Small intestine (tissue), 7 donors: ENCODE measurements around the gene ZNF892. TPM values are rescaled to one million over a fixed set of nuclear protein-coding genes. Genes with fewer than 3 reads are reported as not detected.
"Not testable (repeated sequence)": the region's sequence is repeated elsewhere in the genome, so short reads cannot be mapped to it uniquely, and the experiment has no call there.

Experiments used
- DNase-seq, 2 donors: peaks; one replicate each; pipeline versions ENCODE4 v3.0.0 to v3.0.0-alpha.2; 2013
- FAIRE-seq: peaks from 2 replicates; lab custom pipeline; 2012; peaks lifted over from hg19 to GRCh38; lab: Jason Lieb, UNC
- H3K27ac ChIP-seq, 3 donors: one replicate each; pipeline ENCODE4 v1.5.1; 2013; ENCODE audit warnings: low read length in 2 of 3, mild to moderate bottlenecking in 2 of 3, control low read depth in 1 of 3, inconsistent platforms in 1 of 3, low read depth in 1 of 3, moderate library complexity in 1 of 3
- H3K27me3 ChIP-seq, 3 donors: one replicate each; pipeline ENCODE4 v1.6.1; 2013; ENCODE audit warnings: low read length in 3 of 3, inconsistent platforms in 1 of 3; ENCODE audit not compliant: control insufficient read depth in 3 of 3, insufficient read depth in 3 of 3
- H3K36me3 ChIP-seq, 3 donors: one replicate each; pipeline ENCODE4 v1.6.1; 2013; ENCODE audit warnings: low read length in 3 of 3, inconsistent platforms in 1 of 3, low read depth in 1 of 3, mild to moderate bottlenecking in 1 of 3, moderate library complexity in 1 of 3; ENCODE audit not compliant: control insufficient read depth in 3 of 3, insufficient read depth in 2 of 3
- H3K4me1 ChIP-seq, 3 donors: one replicate each; pipeline ENCODE4 v1.6.1; 2013; ENCODE audit warnings: low read length in 2 of 3, inconsistent platforms in 1 of 3, low read depth in 1 of 3, mild to moderate bottlenecking in 1 of 3, moderate library complexity in 1 of 3; ENCODE audit not compliant: control insufficient read depth in 3 of 3, insufficient read depth in 2 of 3
- H3K4me3 ChIP-seq, 3 donors: one replicate each; pipeline ENCODE4 v1.5.1; 2013; ENCODE audit warnings: low read length in 3 of 3, control low read depth in 1 of 3, inconsistent platforms in 1 of 3, low read depth in 1 of 3, mild to moderate bottlenecking in 1 of 3, moderate library complexity in 1 of 3
- H3K9me3 ChIP-seq, 2 donors: one replicate each; pipeline ENCODE4 v1.6.1; 2013; ENCODE audit warnings: low read depth in 1 of 2, low read length in 1 of 2; ENCODE audit not compliant: control insufficient read depth in 2 of 2, insufficient read depth in 1 of 2
- WGBS, 3 donors: extraction: QIAGEN DNeasy Blood & Tissue Kit; methylation state at CpG; one replicate each; pipeline ENCODE4 v1.1.7; 2013; 5-methylcytosine and 5-hydroxymethylcytosine counted together
- polyA plus RNA-seq, 4 donors: library from polyadenylated mRNA; stranded (reverse) in 3 of 4; unstranded in 1 of 4; fragments of 200-250 nt in 3 of 4; fragments of 120-200 nt in 1 of 4; gene quantifications; one replicate each; pipeline versions ENCODE4 v1.2.1 to v1.2.3, GENCODE V29; 2013
- donor health status: healthy with polysubstance abuse.
- donor health status: control.
- donor health status: control.
- donor health status: Bipolar disorder and iron deficiency.
- donor health status: healthy.

ZNF892 gene
- polyA plus RNA-seq, 4 donors, result 0.66 to 1.2 TPM; not detected in 2

DNA sequence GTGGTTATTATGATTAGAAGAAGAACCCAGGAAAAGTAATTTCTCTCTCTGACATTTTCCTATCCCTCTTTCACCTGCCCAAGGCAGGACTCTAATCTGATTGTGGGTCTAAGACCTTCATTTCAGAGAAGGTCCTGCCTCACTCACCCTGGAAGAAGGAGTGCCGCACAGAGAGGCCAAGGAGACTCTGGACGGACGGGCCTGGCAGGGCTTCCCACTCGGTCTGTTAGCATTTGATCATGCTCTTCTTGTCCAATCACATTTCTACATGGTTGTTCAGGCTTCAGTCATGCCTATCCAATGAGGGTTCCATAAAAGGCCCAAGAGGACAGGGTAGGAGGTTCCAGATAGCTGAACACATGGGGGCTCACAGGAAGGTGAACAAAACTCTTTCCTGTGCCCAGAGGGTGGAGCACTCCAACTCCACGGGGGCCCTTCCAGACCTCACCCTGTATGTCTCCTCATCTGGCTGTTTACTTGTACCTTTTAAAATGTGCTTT is 27.0 kb downstream of the ZNF892 start:
- no peaks in the 10 kb centered on the region for H3K9me3 ChIP-seq
- H3K36me3 ChIP-seq, result no peaks in the 10 kb centered on the region
- DNase-seq, result no peak
- H3K4me1 ChIP-seq, result no peaks in the 10 kb centered on the region
- no peak for FAIRE-seq
- WGBS, 3 donors, result 84 to 88% (median 88%) methylated on average over 5 of the region's 5 CpGs
- H3K27ac ChIP-seq, result no peak overlapping the region
- no peaks in the 10 kb centered on the region for H3K27me3 ChIP-seq
- no peak overlapping the region for H3K4me3 ChIP-seq

DNA sequence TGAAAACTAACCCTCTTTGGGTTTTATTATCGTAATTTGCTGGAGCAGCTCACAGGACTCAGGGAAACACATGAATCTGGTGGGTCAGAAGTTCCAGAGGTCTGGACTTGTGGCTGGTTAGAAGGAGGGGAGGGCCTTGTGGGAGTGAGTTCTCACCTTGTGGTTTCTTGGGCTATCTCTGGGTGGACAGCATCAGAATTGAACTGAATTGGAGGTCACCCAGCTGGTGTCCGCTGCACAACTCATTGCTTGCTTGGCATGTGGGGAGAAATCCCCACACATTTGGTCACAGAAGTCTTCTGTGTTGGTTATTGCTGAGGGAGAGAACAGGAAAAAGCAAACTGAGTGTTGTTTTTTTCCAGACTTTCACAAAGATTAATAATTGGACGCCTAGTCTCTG is 27.5 kb downstream of the ZNF892 start:
- 92 to 98% (median 95%) methylated on average over 3 of the region's 3 CpGs for WGBS, 3 donors
- Histone ChIP-seq H3K4me1 (no peaks in the 10 kb centered on the region), H3K36me3 (no peaks in the 10 kb centered on the region), H3K27me3 (no peaks in the 10 kb centered on the region), H3K4me3 (no peak overlapping the region), H3K27ac (no peak overlapping the region), H3K9me3 (no peaks in the 10 kb centered on the region)
- FAIRE-seq, result no peak
- no peak for DNase-seq

DNA sequence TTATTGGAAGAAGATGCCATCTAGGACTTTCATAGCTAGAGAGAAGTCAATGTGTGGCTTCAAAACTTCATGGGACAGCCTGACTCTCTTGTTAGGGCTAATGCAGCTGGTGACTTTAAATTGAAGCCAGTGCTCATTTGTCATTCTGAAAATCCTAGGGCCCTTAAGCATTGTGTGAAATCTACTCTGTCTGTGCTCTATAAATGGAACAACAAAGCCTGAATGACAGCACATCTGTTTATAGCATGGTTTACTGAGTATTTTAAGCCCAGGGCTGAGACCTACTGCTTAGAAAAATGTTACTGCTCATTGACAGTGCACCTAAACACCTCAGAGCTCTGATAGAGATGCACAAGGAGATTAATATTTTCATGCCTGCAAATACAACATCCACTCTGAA is 30.8 kb downstream of the ZNF892 start:
- H3K36me3 ChIP-seq, result no peaks in the 10 kb centered on the region
- no peak overlapping the region for H3K4me3 ChIP-seq
- H3K9me3 ChIP-seq, result peaks cover 0 to 18% of the 10 kb centered on the region in 2 donors
- no peaks in the 10 kb centered on the region for H3K4me1 ChIP-seq
- H3K27me3 ChIP-seq, result no peaks in the 10 kb centered on the region
- no peak overlapping the region for H3K27ac ChIP-seq
- DNase-seq (no peak), FAIRE-seq (no peak)

DNA sequence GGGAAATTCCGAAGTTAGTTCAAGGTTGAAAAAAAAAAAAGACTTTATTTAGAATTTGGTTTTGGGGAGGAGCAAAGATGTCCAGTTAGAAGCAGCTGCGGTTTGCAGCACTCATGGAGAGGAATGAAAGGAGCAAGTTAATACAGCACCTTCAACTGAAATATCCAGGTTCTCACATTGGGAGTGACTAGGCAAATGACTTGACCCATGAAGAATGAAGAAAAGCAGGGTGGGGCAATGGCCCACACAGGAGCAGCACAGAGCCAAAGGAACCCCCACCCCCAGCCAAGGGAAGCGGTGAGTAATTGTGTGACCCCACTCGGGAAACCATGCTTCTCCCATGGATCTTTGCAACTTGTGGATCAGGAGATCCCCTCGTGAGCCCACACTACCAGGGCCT is 32.8 kb downstream of the ZNF892 start:
- Histone ChIP-seq H3K9me3 (peaks cover 0 to 18% of the 10 kb centered on the region in 2 donors), H3K27me3 (no peaks in the 10 kb centered on the region), H3K4me1 (no peaks in the 10 kb centered on the region), H3K4me3 (no peak overlapping the region), H3K27ac (no peak overlapping the region), H3K36me3 (no peaks in the 10 kb centered on the region)
- 85 to 94% (median 89%) methylated on average over 5 of the region's 5 CpGs for WGBS, 3 donors
- DNase-seq (no peak), FAIRE-seq (no peak)

DNA sequence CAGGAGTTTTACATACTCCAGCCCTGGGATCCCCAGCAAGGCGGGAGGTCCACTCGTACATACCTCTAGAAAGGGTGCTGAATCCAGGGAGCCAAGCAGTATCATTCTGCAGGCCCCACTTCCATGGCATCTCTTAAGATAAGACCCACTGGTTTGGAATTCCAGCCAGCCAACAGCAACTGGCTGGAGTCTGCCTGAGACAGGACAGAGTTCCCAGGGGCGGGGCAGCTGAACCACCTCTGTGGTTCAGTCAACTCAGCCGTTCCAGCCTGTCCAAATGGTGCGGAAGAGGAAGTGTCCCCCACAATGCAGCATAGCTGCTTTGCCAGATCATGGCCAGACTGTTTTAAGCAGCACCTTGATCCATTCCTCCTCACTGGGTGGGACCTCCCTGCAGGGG is 33.2 kb downstream of the ZNF892 start:
- Histone ChIP-seq H3K27me3 (no peaks in the 10 kb centered on the region), H3K27ac (no peak overlapping the region), H3K9me3 (peaks cover 0 to 18% of the 10 kb centered on the region in 2 donors), H3K4me1 (no peaks in the 10 kb centered on the region), H3K36me3 (no peaks in the 10 kb centered on the region), H3K4me3 (no peak overlapping the region)
- 88 to 96% (median 92%) methylated on average over 5 of the region's 5 CpGs for WGBS, 3 donors
- FAIRE-seq, result no peak
- DNase-seq, result no peak

DNA sequence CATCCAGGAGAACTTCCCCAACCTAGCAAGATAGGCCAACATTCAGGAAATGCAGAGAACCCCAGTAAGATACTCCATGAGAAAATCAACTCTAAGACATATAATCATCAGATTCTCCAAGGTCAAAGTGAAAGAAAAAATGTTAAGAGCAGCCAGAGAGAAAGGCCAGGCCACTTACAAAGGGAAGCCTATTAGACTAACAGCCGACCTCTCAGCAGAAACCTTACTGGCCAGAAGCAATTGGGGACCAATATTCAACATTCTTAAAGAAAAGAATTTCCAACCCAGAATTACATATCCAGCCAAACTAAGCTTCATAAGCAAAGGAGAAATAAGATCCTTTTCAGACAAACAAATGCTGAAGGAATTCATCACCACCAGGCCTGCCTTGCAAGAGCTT is 34.8 kb downstream of the ZNF892 start:
- DNase-seq, FAIRE-seq, H3K4me1 ChIP-seq, H3K4me3 ChIP-seq, H3K27ac ChIP-seq, H3K27me3 ChIP-seq, H3K36me3 ChIP-seq: not testable (repeated sequence)
- peaks cover 0 to 18% of the 10 kb centered on the region in 2 donors for H3K9me3 ChIP-seq
- 90 to 96% (median 92%) methylated on average over 1 of the region's 1 CpG for WGBS, 3 donors

Other genes with a start within 250 kb of the ZNF892 start
- gene MAL, start 181.8 kb upstream of the ZNF892 start, polyA plus RNA-seq, result 1 to 10 TPM in 3 of 4 donors, under 1 TPM in 1; 0.15 to 3.8 (median 1.6) TPM
- gene MRPS5, start 85.7 kb upstream of the ZNF892 start, polyA plus RNA-seq, result 100 to 1,000 TPM in 2 of 4 donors, 10 to 100 TPM in 2; 42.9 to 104 (median 92.8) TPM
- gene ZNF514, start 47.7 kb upstream of the ZNF892 start, polyA plus RNA-seq, result 10 to 100 TPM in 1 of 4 donors, 1 to 10 TPM in 3; 3.8 to 18.9 (median 7.3) TPM
- 1 to 10 TPM; 1.1 to 4.2 (median 1.6) TPM for gene ZNF2, start 41.7 kb upstream of the ZNF892 start, polyA plus RNA-seq
- gene PROM2, start 66.9 kb downstream of the ZNF892 start, polyA plus RNA-seq, result 10 to 100 TPM in 1 of 4 donors, 1 to 10 TPM in 3; 1.1 to 17.9 (median 1.8) TPM
- gene KCNIP3, start 89.8 kb downstream of the ZNF892 start, polyA plus RNA-seq, result 1 to 10 TPM; 1.4 to 3.8 (median 2.1) TPM
- gene FAHD2A, start 195.2 kb downstream of the ZNF892 start, polyA plus RNA-seq, result 100 to 1,000 TPM in 1 of 4 donors, 10 to 100 TPM in 3; 27.5 to 162 (median 58.2) TPM